ENCODE results near the gene HIVEP2. TPM values are rescaled to one million over a fixed set of nuclear protein-coding genes. Genes with fewer than 3 reads are reported as not detected.

The HIVEP2 gene
- total and polyA plus RNA-seq, 7 donors: 6.2 to 39.7 (median 22.6) TPM

GRCh38 chr6:142843361-142843760, 101.6 kb downstream of the HIVEP2 start:
- 65 to 72% (median 69%) methylated on average over 4 of the region's 4 CpGs for WGBS, 3 donors
- Histone ChIP-seq H3K27me3 (ENCODE audit: insufficient read depth in 3 of 3, low read length in 2 of 3) (no peaks in the 10 kb centered on the region), H3K27ac (peak overlapping the region; percentile 89), H3K4me3 (no peak overlapping the region), H3K36me3 (ENCODE audit: insufficient read depth in 1 of 2, low read depth in 1 of 2) (no peaks in the 10 kb centered on the region), H3K4me1 (peaks cover 75% of the 10 kb centered on the region), H3K9me3 (no peaks in the 10 kb centered on the region)
- ATAC-seq (no peak), DNase-seq (no peak)
- no peak for TF ChIP-seq CTCF (IDR thresholded peaks at IDR 0.05)
- intact Hi-C loops (cut with DNase I): no loop called here

GRCh38 chr6:142842418-142843261, 102.3 kb downstream of the HIVEP2 start:
- intact Hi-C loops (cut with DNase I): no loop called here
- DNase-seq (no peak), ATAC-seq (no peak)
- Histone ChIP-seq H3K27me3 (ENCODE audit: insufficient read depth in 3 of 3, low read length in 2 of 3) (no peaks in the 10 kb centered on the region), H3K4me3 (peak overlapping the region; percentile 37), H3K36me3 (ENCODE audit: insufficient read depth in 1 of 2, low read depth in 1 of 2) (no peaks in the 10 kb centered on the region), H3K9me3 (no peaks in the 10 kb centered on the region), H3K27ac (peak overlapping the region; percentile 89), H3K4me1 (peaks cover 73% of the 10 kb centered on the region)
- TF ChIP-seq CTCF (IDR thresholded peaks at IDR 0.05): no peak
- WGBS, 3 donors: 54 to 60% (median 57%) methylated on average over 11 of the region's 11 CpGs

- Histone ChIP-seq H3K36me3 (ENCODE audit: insufficient read depth in 1 of 2, low read depth in 1 of 2) (no peaks in the 10 kb centered on the region), H3K4me1 (peaks cover 72% of the 10 kb centered on the region), H3K4me3 (peak overlapping the region; percentile 37), H3K27me3 (ENCODE audit: insufficient read depth in 3 of 3, low read length in 2 of 3) (no peaks in the 10 kb centered on the region), H3K27ac (peak overlapping the region; percentile 89), H3K9me3 (no peaks in the 10 kb centered on the region)
- intact Hi-C loops (cut with DNase I): no loop called here
- ATAC-seq (no peak), DNase-seq (no peak)
- WGBS, 3 donors: 74 to 91% (median 80%) methylated on average over 1 of the region's 1 CpG
- TF ChIP-seq CTCF (IDR thresholded peaks at IDR 0.05): no peak
Measured at GRCh38 chr6:142841915-142842314, 103.1 kb downstream of the HIVEP2 start.

- WGBS, 3 donors: 33 to 58% (median 44%) methylated on average over 2 of the region's 2 CpGs
- no peak overlapping the region for H3K4me3 ChIP-seq
- no peak for DNase-seq
- H3K27me3 ChIP-seq (ENCODE audit: insufficient read depth in 3 of 3, low read length in 2 of 3): no peaks in the 10 kb centered on the region
- no peaks in the 10 kb centered on the region for H3K9me3 ChIP-seq
- TF ChIP-seq CTCF (IDR thresholded peaks at IDR 0.05): no peak
- H3K4me1 ChIP-seq: peaks cover 71% of the 10 kb centered on the region
- intact Hi-C loops (cut with DNase I): no loop called here
- ATAC-seq: no peak
- no peak overlapping the region for H3K27ac ChIP-seq
- no peaks in the 10 kb centered on the region for H3K36me3 ChIP-seq (ENCODE audit: insufficient read depth in 1 of 2, low read depth in 1 of 2)
Measured at GRCh38 chr6:142839686-142840040, 105.3 kb downstream of the HIVEP2 start.
